ENCODE results near the gene BCAS1.

BCAS1 gene

GRCh38 chr20:53927990-53928389, 142.4 kb downstream of the BCAS1 start:
- no peaks in the 10 kb centered on the region for H3K9me3 ChIP-seq (ENCODE audit: control insufficient read depth, insufficient read depth, low read depth, low read length)
- H3K36me3 ChIP-seq (ENCODE audit: control insufficient read depth in 2 of 2, insufficient read depth in 1 of 2, low read length in 2 of 2), result no peaks in the 10 kb centered on the region
- H3K4me3 ChIP-seq (ENCODE audit: low read depth, low read length), result no peak overlapping the region
- CTCF ChIA-PET, result interaction anchor here (0.9 to 1.2 kb wide), 2 partner anchors 12 to 272 kb away, joined by 3 to 4 read pairs; no protein-coding TSS in a partner anchor
- no peak overlapping the region for H3K27ac ChIP-seq (ENCODE audit: extremely low read depth, low read depth, low read length)
- POLR2A ChIA-PET, result no interaction called here
- TF ChIP-seq ZNF23 (tag by site-specific recombination; IDR thresholded peaks at IDR 0.05; ENCODE audit: borderline replicate concordance), result no peak
- no peak for TF ChIP-seq HOXA7 (CRISPR knock-in tag; IDR thresholded peaks at IDR 0.05; ENCODE audit: borderline replicate concordance)
- no peak for TF ChIP-seq GLI4 (tag by site-specific recombination; IDR thresholded peaks at IDR 0.05)
- TF ChIP-seq ZNF157 (tag by site-specific recombination; IDR thresholded peaks at IDR 0.05), result no peak
- TF ChIP-seq ZNF664 (tag by site-specific recombination; IDR thresholded peaks at IDR 0.05), result no peak
- TF ChIP-seq PATZ1 (tag by site-specific recombination; IDR thresholded peaks at IDR 0.05), result no peak
- no peak for TF ChIP-seq PRDM1 (tag by site-specific recombination; IDR thresholded peaks at IDR 0.05)
- no peaks in the 10 kb centered on the region; the same call in 1 of the 2 replicates for H3K4me1 ChIP-seq (ENCODE audit: control insufficient read depth, insufficient read depth, low read length)

GRCh38 chr20:53926428-53927028, 143.9 kb downstream of the BCAS1 start:
- CTCF ChIA-PET, result interaction anchor here (0.7 to 3.5 kb wide), 5 partner anchors 9 to 23 kb away, joined by 3 to 14 read pairs (median 5); no protein-coding TSS in a partner anchor
- Histone ChIP-seq H3K27ac (ENCODE audit: extremely low read depth, low read depth, low read length) (no peak overlapping the region), H3K9me3 (ENCODE audit: control insufficient read depth, insufficient read depth, low read depth, low read length) (no peaks in the 10 kb centered on the region), H3K36me3 (ENCODE audit: control insufficient read depth in 2 of 2, insufficient read depth in 1 of 2, low read length in 2 of 2) (no peaks in the 10 kb centered on the region), H3K4me3 (ENCODE audit: low read depth, low read length) (no peak overlapping the region), H3K4me1 (ENCODE audit: control insufficient read depth, insufficient read depth, low read length) (no peaks in the 10 kb centered on the region; the same call in 1 of the 2 replicates)
- POLR2A ChIA-PET, result interaction anchor here (0.7 kb wide), 1 partner anchor 128 kb away, joined by 3 read pairs; no protein-coding TSS in a partner anchor
- peak; percentile 54; the same call in 1 of the 2 replicates for TF ChIP-seq KLF17 (tag by site-specific recombination; IDR thresholded peaks at IDR 0.05)
- TF ChIP-seq BCL11A (tag by site-specific recombination; IDR thresholded peaks at IDR 0.05; ENCODE audit: low read depth), result no peak
- TF ChIP-seq ZNF600 (tag by site-specific recombination; IDR thresholded peaks at IDR 0.05), result 0 out of 2 replicates have a peak, but pooled peaks have one; percentile 16
- TF ChIP-seq ZBTB17 (tag by site-specific recombination; IDR thresholded peaks at IDR 0.05), result peak; percentile 37; the same call in 1 of the 2 replicates
- TF ChIP-seq ZNF629 (tag by site-specific recombination; IDR thresholded peaks at IDR 0.05), result peak; percentile 45; the same call in 1 of the 2 replicates

- POLR2A ChIA-PET, result no interaction called here
- Histone ChIP-seq H3K4me3 (ENCODE audit: low read depth, low read length) (no peak overlapping the region), H3K36me3 (ENCODE audit: control insufficient read depth in 2 of 2, insufficient read depth in 1 of 2, low read length in 2 of 2) (no peaks in the 10 kb centered on the region), H3K9me3 (ENCODE audit: control insufficient read depth, insufficient read depth, low read depth, low read length) (no peaks in the 10 kb centered on the region), H3K4me1 (ENCODE audit: control insufficient read depth, insufficient read depth, low read length) (no peaks in the 10 kb centered on the region; the same call in 1 of the 2 replicates), H3K27ac (ENCODE audit: extremely low read depth, low read depth, low read length) (no peak overlapping the region)
- CTCF ChIA-PET, result interaction anchor here (0.6 to 3.5 kb wide), 5 partner anchors 10 to 33 kb away, joined by 3 to 14 read pairs (median 5); no protein-coding TSS in a partner anchor
- TF ChIP-seq ZNF664 (tag by site-specific recombination; IDR thresholded peaks at IDR 0.05) (peak; percentile 54; the same call in 1 of the 2 replicates), REST (tag by site-specific recombination; IDR thresholded peaks at IDR 0.05) (no peak)
These were observed 144.6 kb downstream of the BCAS1 start for GRCh38 chr20:53925651-53926401.

Data from HEK293 (cell line).